H9 (cell line): Measurements from ENCODE around the gene CCR4. TPM values are rescaled to one million over a fixed set of nuclear protein-coding genes. Genes with fewer than 3 reads are reported as not detected.

ENCODE experiments used
- DNase-seq: peaks from one replicate; pipeline ENCODE4 v3.0.0-alpha.2; 2017
- H2AFZ ChIP-seq: one replicate; pipeline ENCODE4 v1.6.1; 2013; ENCODE audit warnings: mild to moderate bottlenecking, low read length, control low read depth, moderate library complexity
- H2AK5ac ChIP-seq: 2 replicates; pipeline ENCODE4 v1.6.1; 2013; ENCODE audit warnings: low read length, control low read depth, mixed read lengths; ENCODE audit not compliant: insufficient read length
- H2BK120ac ChIP-seq: one replicate; pipeline ENCODE4 v1.6.1; 2013; ENCODE audit warnings: low read depth, mild to moderate bottlenecking, low read length, control low read depth, inconsistent platforms; ENCODE audit not compliant: poor library complexity, severe bottlenecking
- H2BK12ac ChIP-seq: 2 replicates; pipeline ENCODE4 v1.6.1; 2013; ENCODE audit warnings: low read length, control low read depth, mixed read lengths, low read depth; ENCODE audit not compliant: insufficient read length
- H2BK15ac ChIP-seq: 2 replicates; pipeline ENCODE4 v1.6.1; 2013; ENCODE audit warnings: low read depth, low read length, control low read depth
- H2BK20ac ChIP-seq: one replicate; pipeline ENCODE4 v1.6.1; 2013; ENCODE audit warnings: low read depth, mild to moderate bottlenecking, low read length, control low read depth, inconsistent platforms; ENCODE audit not compliant: poor library complexity, severe bottlenecking
- H2BK5ac ChIP-seq: 2 replicates; pipeline ENCODE4 v1.6.1; 2013; ENCODE audit warnings: low read length, control low read depth, mixed read lengths; ENCODE audit not compliant: insufficient read length
- H3K14ac ChIP-seq: 2 replicates; pipeline ENCODE4 v1.6.1; 2013; ENCODE audit warnings: low read length, control low read depth; ENCODE audit not compliant: insufficient read depth
- H3K18ac ChIP-seq: 2 replicates; pipeline ENCODE4 v1.6.1; 2013; ENCODE audit warnings: low read depth, mild to moderate bottlenecking, mixed read lengths, low read length, control low read depth; ENCODE audit not compliant: insufficient read length
- H3K23ac ChIP-seq: 2 replicates; pipeline ENCODE4 v1.6.1; 2013; ENCODE audit warnings: low read length, control low read depth, mixed read lengths, low read depth; ENCODE audit not compliant: insufficient read length
- H3K23me2 ChIP-seq: 2 replicates; pipeline ENCODE4 v1.6.1; 2013; ENCODE audit warnings: low read depth, mild to moderate bottlenecking, mixed read lengths, low read length, control low read depth; ENCODE audit not compliant: insufficient read length, poor library complexity, severe bottlenecking
- H3K27ac ChIP-seq: 2 replicates; pipeline ENCODE4 v1.5.1; 2013; ENCODE audit warnings: low read length, control low read depth, mixed read lengths, low read depth; ENCODE audit not compliant: insufficient read length
- H3K27me3 ChIP-seq: 2 replicates; pipeline ENCODE4 v1.6.1; 2013; ENCODE audit warnings: low read length, control low read depth, inconsistent platforms; ENCODE audit not compliant: insufficient read depth
- H3K4ac ChIP-seq: 2 replicates; pipeline ENCODE4 v1.6.1; 2013; ENCODE audit warnings: low read depth, mild to moderate bottlenecking, control low read depth, inconsistent platforms, low read length, moderate library complexity
- H3K4me1 ChIP-seq: 2 replicates; pipeline ENCODE4 v1.6.1; 2013; ENCODE audit warnings: low read length, control low read depth, inconsistent platforms; ENCODE audit not compliant: insufficient read depth
- H3K4me2 ChIP-seq: 2 replicates; pipeline ENCODE4 v1.6.1; 2013; ENCODE audit warnings: low read length, control low read depth, mixed read lengths; ENCODE audit not compliant: insufficient read length, insufficient read depth
- H3K56ac ChIP-seq: 2 replicates; pipeline ENCODE4 v1.6.1; 2013; ENCODE audit warnings: low read depth, mild to moderate bottlenecking, mixed read lengths, low read length, control low read depth; ENCODE audit not compliant: insufficient read length
- H3K79me1 ChIP-seq: 2 replicates; pipeline ENCODE4 v1.6.1; 2013; ENCODE audit warnings: low read depth, mild to moderate bottlenecking, moderate library complexity, low read length, control low read depth, inconsistent platforms; ENCODE audit not compliant: insufficient read depth, poor library complexity, severe bottlenecking
- H3K79me2 ChIP-seq: 2 replicates; pipeline ENCODE4 v1.6.1; 2013; ENCODE audit warnings: low read length, control low read depth, inconsistent platforms; ENCODE audit not compliant: insufficient read depth
- H3K9ac ChIP-seq: 2 replicates; pipeline ENCODE4 v1.6.1; 2013; ENCODE audit warnings: low read length, control low read depth, mixed read lengths; ENCODE audit not compliant: insufficient read length; ENCODE audit errors: extremely low read depth
- H3K9me3 ChIP-seq: one replicate; pipeline ENCODE4 v1.6.1; 2013; ENCODE audit warnings: low read depth, low read length, inconsistent platforms; ENCODE audit not compliant: control insufficient read depth
- H3T11ph ChIP-seq: one replicate; pipeline ENCODE4 v1.6.1; 2013; ENCODE audit warnings: mild to moderate bottlenecking, low read length, control low read depth, inconsistent platforms
- H4K20me1 ChIP-seq: one replicate; pipeline ENCODE4 v1.6.1; 2013; ENCODE audit not compliant: control insufficient read depth, insufficient read length, insufficient read depth
- H4K5ac ChIP-seq: 2 replicates; pipeline ENCODE4 v1.6.1; 2013; ENCODE audit warnings: low read depth, mild to moderate bottlenecking, mixed read lengths, low read length, control low read depth; ENCODE audit not compliant: insufficient read length
- H4K8ac ChIP-seq: replicated peaks from 2 replicates; pipeline ENCODE4 v1.6.1; 2013; ENCODE audit warnings: low read length, control low read depth, mixed read lengths, low read depth; ENCODE audit not compliant: insufficient read length
- H4K91ac ChIP-seq: 2 replicates; pipeline ENCODE4 v1.6.1; 2013; ENCODE audit warnings: low read depth, mild to moderate bottlenecking, moderate library complexity, mixed read lengths, low read length, control low read depth; ENCODE audit not compliant: insufficient read length
- H3K27ac Mint-ChIP-seq, 3 experiments: 2 replicates in 2 of 3; 3 replicates in 1 of 3; pipeline ENCODE4 v1.8.0; 2020 to 2021; ENCODE audit warnings: mixed read lengths in 3 of 3, mild to moderate bottlenecking in 1 of 3, moderate library complexity in 1 of 3
- H3K27me3 Mint-ChIP-seq: 2 replicates; pipeline ENCODE4 v1.8.0; 2021; ENCODE audit warnings: low read depth, mild to moderate bottlenecking, moderate library complexity, mixed read lengths
- H3K36me3 Mint-ChIP-seq, 3 experiments: 2 replicates in 2 of 3; 3 replicates in 1 of 3; pipeline ENCODE4 v1.8.0; 2020 to 2021; ENCODE audit warnings: low read depth in 3 of 3, mixed read lengths in 3 of 3; ENCODE audit not compliant: insufficient read depth in 1 of 3
- H3K4me1 Mint-ChIP-seq, 2 experiments: 2 replicates each; pipeline ENCODE4 v1.8.0; 2020; ENCODE audit warnings: mixed read lengths in 2 of 2
- H3K4me3 Mint-ChIP-seq, 2 experiments: 2 replicates in 1 of 2; 3 replicates in 1 of 2; pipeline ENCODE4 v1.8.0; 2020 to 2021; ENCODE audit warnings: mild to moderate bottlenecking in 2 of 2, mixed read lengths in 2 of 2, moderate library complexity in 1 of 2
- H3K9me3 Mint-ChIP-seq, 2 experiments: 2 replicates in 1 of 2; 3 replicates in 1 of 2; pipeline ENCODE4 v1.8.0; 2020; ENCODE audit warnings: mild to moderate bottlenecking in 2 of 2, mixed read lengths in 2 of 2, moderate library complexity in 1 of 2
- CTCF ChIP-seq: fragments of 200-600 bp; sonication (generic); conservative IDR thresholded peaks from 3 replicates; pipeline ENCODE4 v1.8.0; 2021; ENCODE audit warnings: antibody characterized with exemption, mild to moderate bottlenecking
- WGBS: extraction: QIAGEN DNeasy Blood & Tissue Kit; methylation state at CpG from one replicate; pipeline ENCODE4 v1.1.7; 2013; ENCODE audit warnings: missing lambda C conversion rate, low lambda C conversion rate, mixed read lengths; ENCODE audit not compliant: insufficient read length; ENCODE audit errors: extremely low coverage; 5-methylcytosine and 5-hydroxymethylcytosine counted together
- total RNA-seq: library from RNA; stranded (reverse); gene quantifications from 2 replicates; pipeline ENCODE4 v1.2.1, GENCODE V29; 2021

The CCR4 gene
- total RNA-seq, 1 experiment from 2014 or later = 0.07 TPM

GRCh38 chr3:32910954-32911353 lies 40.5 kb upstream of the CCR4 start:
- no peak overlapping the region for H4K8ac ChIP-seq
- H3K18ac ChIP-seq = no peak overlapping the region
- no peak for TF ChIP-seq CTCF

More at GRCh38 chr3:32910954-32911353, 40.5 kb upstream of the CCR4 start:
- Histone ChIP-seq H4K20me1 (no peaks in the 10 kb centered on the region), H3K27me3 (no peaks in the 10 kb centered on the region), H3K4ac (no peak overlapping the region), H3K14ac (no peak overlapping the region), H2AFZ (no peak overlapping the region), H2BK15ac (no peak overlapping the region), H3K56ac (no peak overlapping the region), H2BK20ac (no peak overlapping the region), H2BK120ac (no peak overlapping the region), H2AK5ac (no peak overlapping the region), H3T11ph (no peak overlapping the region), H3K79me1 (no peaks in the 10 kb centered on the region), H3K23me2 (no peaks in the 10 kb centered on the region), H3K4me1 (no peaks in the 10 kb centered on the region), H2BK5ac (no peak overlapping the region), H3K9me3 (no peaks in the 10 kb centered on the region), H3K79me2 (no peaks in the 10 kb centered on the region), H3K9ac (no peak overlapping the region), H2BK12ac (no peak overlapping the region), H4K5ac (no peak overlapping the region), H3K27ac (no peak overlapping the region), H3K23ac (no peak overlapping the region), H3K4me2 (no peak overlapping the region), H4K91ac (no peak overlapping the region)
- Mint-ChIP-seq H3K9me3 (no peaks in the 10 kb centered on the region), H3K4me1 (no peaks in the 10 kb centered on the region), H3K4me3 (no peak overlapping the region), H3K36me3 (no peaks in the 10 kb centered on the region), H3K27ac (no peak overlapping the region), H3K27me3 (no peaks in the 10 kb centered on the region)
- no CpG with 5 or more reads among the region's 2 CpGs for WGBS
- no peak for DNase-seq
